A549 (cell line): ENCODE measurements around the gene PKLR. TPM values are rescaled to one million over a fixed set of nuclear protein-coding genes. Genes with fewer than 3 reads are reported as not detected.

Experiments
- ATAC-seq, 2 experiments: fragments of 200-7000 bp in 1 of 2; fragments of >200 bp in 1 of 2; cut with Nextera tagmentation in 1 of 2; cut with Tn5 transposase in 1 of 2; 3 replicates each; pipeline versions ENCODE4 v1.8.0 to v1.9.1; 2018 to 2020; ENCODE audit warnings: mild to moderate bottlenecking in 1 of 2, moderate library complexity in 1 of 2
- CTCF ChIA-PET: fragments of 300-600 bp; sonication (Branson Sonifier 250); formaldehyde crosslinking; extraction: SDS; loops from one replicate; lab custom pipeline; 2021; ENCODE audit warnings: antibody characterized with exemption, inconsistent platforms; lab: Yijun Ruan, JAX
- POLR2A ChIA-PET: fragments of 350-600 bp; formaldehyde crosslinking; extraction: SDS; loops from one replicate; lab custom pipeline; 2021; ENCODE audit warnings: antibody characterized with exemption, inconsistent platforms; lab: Yijun Ruan, JAX
- DNase-seq, 2 experiments: peaks; one replicate each; pipeline versions ENCODE4 v3.0.0 to v3.0.0-alpha.2; 2011 to 2016; ENCODE audit warnings: low read depth in 1 of 2, low spot score in 1 of 2
- FAIRE-seq: peaks from 2 replicates; lab custom pipeline; 2011; peaks lifted over from hg19 to GRCh38; lab: Jason Lieb, UNC
- H3K27ac ChIP-seq, 2 experiments: fragments of >200 bp; sonication (Bioruptor Twin); formaldehyde crosslinking; 3 replicates each; pipeline ENCODE4 v1.5.1; 2016 to 2017
- H3K4me1 ChIP-seq: fragments of >200 bp; sonication (Bioruptor Twin); formaldehyde crosslinking; 3 replicates; pipeline ENCODE4 v1.6.1; 2016
- H3K4me2 ChIP-seq: fragments of >200 bp; sonication (Bioruptor Twin); formaldehyde crosslinking; 3 replicates; pipeline ENCODE4 v1.6.1; 2016
- H3K4me3 ChIP-seq: fragments of >200 bp; sonication (Bioruptor Twin); formaldehyde crosslinking; 3 replicates; pipeline ENCODE4 v1.5.1; 2016
- H3K9me3 ChIP-seq: fragments of >200 bp; sonication (Bioruptor Twin); formaldehyde crosslinking; 3 replicates; pipeline ENCODE4 v1.6.1; 2016
- CBX8 ChIP-seq: fragments of 200-600 bp; sonication (generic); IDR thresholded peaks from 2 replicates; pipeline ENCODE4 v1.6.1; 2016
- EHF ChIP-seq: fragments of 250-450 bp; sonication (Bioruptor Pico); IDR thresholded peaks from 2 replicates; pipeline ENCODE4 v1.5.0; 2020; ENCODE audit warnings: mild to moderate bottlenecking
- EP300 ChIP-seq, 2 experiments: fragments of >200 bp; sonication (Bioruptor Twin); formaldehyde crosslinking; IDR thresholded peaks; 2 replicates in 1 of 2; 3 replicates in 1 of 2; pipeline ENCODE4 v1.6.1; 2016 to 2017
- FOSB ChIP-seq: fragments of 250-450 bp; sonication (Bioruptor Pico); IDR thresholded peaks from 2 replicates; pipeline ENCODE4 v1.5.0; 2020; ENCODE audit warnings: mild to moderate bottlenecking, moderate library complexity
- FOSL2 ChIP-seq, 2 experiments: fragments of 450-650 bp in 1 of 2; fragments of >200 bp in 1 of 2; sonication (Bioruptor Twin) in 1 of 2; formaldehyde crosslinking; IDR thresholded peaks; 2 replicates each; pipeline versions ENCODE4 v1.5.0 to v1.6.1; 2016 to 2020; ENCODE audit warnings: mild to moderate bottlenecking in 1 of 2, moderate library complexity in 1 of 2
- HDAC2 ChIP-seq: fragments of 200-600 bp; sonication (generic); IDR thresholded peaks from 2 replicates; pipeline ENCODE4 v1.6.1; 2016
- HEYL ChIP-seq: fragments of 250-450 bp; sonication (Bioruptor Pico); IDR thresholded peaks from 2 replicates; pipeline ENCODE4 v1.8.0; 2021; ENCODE audit warnings: mild to moderate bottlenecking, moderate library complexity
- HMGXB4 ChIP-seq: fragments of 250-450 bp; sonication (Bioruptor Pico); IDR thresholded peaks from 2 replicates; pipeline ENCODE4 v1.5.0; 2021; ENCODE audit warnings: mild to moderate bottlenecking, moderate library complexity, borderline replicate concordance
- HOXA7 ChIP-seq: fragments of 250-450 bp; sonication (Bioruptor Pico); IDR thresholded peaks from 2 replicates; pipeline ENCODE4 v1.5.0; 2020; ENCODE audit warnings: mild to moderate bottlenecking, moderate library complexity
- HOXB13 ChIP-seq: fragments of 250-450 bp; sonication (Bioruptor Pico); IDR thresholded peaks from 2 replicates; pipeline ENCODE4 v1.5.0; 2020; ENCODE audit warnings: low read depth, mild to moderate bottlenecking, moderate library complexity
- KDM5A ChIP-seq: fragments of 200-600 bp; sonication (generic); IDR thresholded peaks from 2 replicates; pipeline ENCODE4 v1.6.1; 2016; ENCODE audit warnings: antibody characterized with exemption, mild to moderate bottlenecking
- MAX ChIP-seq: IDR thresholded peaks from 2 replicates; pipeline ENCODE4 v1.6.1; 2012
- NPAS2 ChIP-seq: fragments of 250-450 bp; sonication (Bioruptor Pico); IDR thresholded peaks from 2 replicates; pipeline ENCODE4 v1.8.0; 2022; ENCODE audit warnings: mild to moderate bottlenecking, moderate library complexity, borderline replicate concordance
- NR3C1 ChIP-seq: fragments of >200 bp; sonication (Bioruptor Twin); formaldehyde crosslinking; IDR thresholded peaks from 3 replicates; pipeline ENCODE4 v1.6.1; 2017
- PHF8 ChIP-seq: fragments of 200-600 bp; sonication (generic); IDR thresholded peaks from 2 replicates; pipeline ENCODE4 v1.6.1; 2016; ENCODE audit warnings: low read depth, mild to moderate bottlenecking, antibody characterized with exemption, moderate library complexity, borderline replicate concordance
- RAD21 ChIP-seq, 2 experiments: fragments of >200 bp in 1 of 2; sonication (Bioruptor Twin) in 1 of 2; formaldehyde crosslinking in 1 of 2; IDR thresholded peaks in 1 of 2; conservative IDR thresholded peaks in 1 of 2; 2 replicates in 1 of 2; 3 replicates in 1 of 2; pipeline ENCODE4 v1.6.1; 2012 to 2018; ENCODE audit warnings: inconsistent platforms in 1 of 2
- RARB ChIP-seq: fragments of 250-450 bp; sonication (Bioruptor Pico); IDR thresholded peaks from 2 replicates; pipeline ENCODE4 v1.8.0; 2021; ENCODE audit warnings: mild to moderate bottlenecking, moderate library complexity
- SMC3 ChIP-seq: fragments of >200 bp; sonication (Bioruptor Twin); formaldehyde crosslinking; IDR thresholded peaks from 3 replicates; pipeline ENCODE4 v1.6.1; 2018; ENCODE audit warnings: inconsistent platforms
- ZFP36 ChIP-seq: fragments of 450-650 bp; IDR thresholded peaks from 2 replicates; pipeline ENCODE4 v1.6.1; 2014; ENCODE audit warnings: borderline replicate concordance; ENCODE audit not compliant: partially characterized antibody
- ZNF302 ChIP-seq: fragments of 250-450 bp; sonication (Bioruptor Pico); IDR thresholded peaks from 2 replicates; pipeline ENCODE4 v1.9.0; 2021; ENCODE audit warnings: inconsistent platforms, mild to moderate bottlenecking, moderate library complexity
- WGBS: methylation state at CpG from one replicate; pipeline ENCODE4 v1.1.6; 2017; ENCODE audit errors: missing lambda C conversion rate; 5-methylcytosine and 5-hydroxymethylcytosine counted together
- polyA plus RNA-seq, 4 experiments: library from polyadenylated mRNA; depleted of rRNA in 3 of 4; stranded (reverse); fragments of >200 nt; fragmentation: RNase III in 1 of 4; extraction: RNeasy Plus Mini Kit Qiagen cat#74134 plus additional on column Dnase treatment in 1 of 4; gene quantifications; 2 replicates in 3 of 4; 3 replicates in 1 of 4; pipeline ENCODE4 v1.2.3, GENCODE V29; 2011 to 2017
- TF ChIP-seq, protein P1 (sequence below): IDR thresholded peaks from 2 replicates; pipeline ENCODE4 v1.6.1; 2012; ENCODE audit warnings: low read depth, borderline replicate concordance
- TF ChIP-seq, protein P2 (sequence below): IDR thresholded peaks from 2 replicates; pipeline ENCODE4 v1.6.1; 2012
- TF ChIP-seq, protein P3 (sequence below): fragments of >200 bp; sonication (Bioruptor Twin); formaldehyde crosslinking; IDR thresholded peaks from 3 replicates; pipeline ENCODE4 v1.6.1; 2016

PKLR gene
- polyA plus RNA-seq, 2 of the 4 experiments (the other 2 are of a cell fraction) = 0.03 TPM; not detected in 1

DNA sequence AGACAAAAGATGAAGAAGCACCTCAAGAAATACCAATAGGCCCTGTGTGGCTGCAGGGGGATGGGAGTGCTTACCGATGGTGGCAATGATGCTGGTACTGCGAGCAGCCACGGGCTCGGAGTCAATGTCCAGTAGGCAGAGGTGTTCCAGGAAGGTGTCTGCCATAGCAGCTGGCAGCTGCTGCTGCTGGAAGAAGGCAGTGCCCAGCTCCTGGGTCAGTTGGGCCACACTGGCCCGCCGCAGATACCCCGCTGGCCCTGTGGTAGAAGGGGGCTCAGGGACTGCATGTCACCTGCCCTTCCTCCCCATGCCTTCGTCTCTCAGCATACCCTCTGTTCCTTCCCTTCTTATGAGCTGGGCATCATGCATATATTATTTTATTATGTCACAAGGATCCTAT is 1.2 kb downstream of the PKLR start:
- FAIRE-seq = no peak
- POLR2A ChIA-PET = no interaction called here

GRCh38 chr1:155297384-155297783 is 3.9 kb downstream of the PKLR start:
- CTCF ChIA-PET = interaction anchor here (0.6 to 1.4 kb wide), 3 partner anchors 9 to 52 kb away, joined by 3 read pairs; no protein-coding TSS in a partner anchor
- no peak for FAIRE-seq
- DNase-seq = no peak
- Histone ChIP-seq H3K27ac (no peak overlapping the region), H3K4me1 (no peaks in the 10 kb centered on the region), H3K4me3 (no peak overlapping the region), H3K9me3 (no peaks in the 10 kb centered on the region), H3K4me2 (no peak overlapping the region)
- no peak for ATAC-seq
- no peak for TF ChIP-seq ZNF302 (CRISPR knock-in tag)
- no peak for TF ChIP-seq NPAS2 (CRISPR knock-in tag)
- no peak for TF ChIP-seq RAD21 (conservative IDR thresholded peaks at IDR 0.05 in 1 of 2, IDR thresholded peaks at IDR 0.05 in 1 of 2)
- no peak for TF ChIP-seq EP300 (IDR thresholded peaks at IDR 0.05)
- TF ChIP-seq EHF = no peak
- TF ChIP-seq HOXA7 (CRISPR knock-in tag) = no peak
- TF ChIP-seq ZFP36 = no peak
- TF ChIP-seq, protein P1, sequence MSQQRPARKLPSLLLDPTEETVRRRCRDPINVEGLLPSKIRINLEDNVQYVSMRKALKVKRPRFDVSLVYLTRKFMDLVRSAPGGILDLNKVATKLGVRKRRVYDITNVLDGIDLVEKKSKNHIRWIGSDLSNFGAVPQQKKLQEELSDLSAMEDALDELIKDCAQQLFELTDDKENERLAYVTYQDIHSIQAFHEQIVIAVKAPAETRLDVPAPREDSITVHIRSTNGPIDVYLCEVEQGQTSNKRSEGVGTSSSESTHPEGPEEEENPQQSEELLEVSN = no peak
- no peak for TF ChIP-seq MAX
- TF ChIP-seq NR3C1 = no peak
- no peak for TF ChIP-seq SMC3
- no peak for TF ChIP-seq KDM5A
- no peak for TF ChIP-seq HEYL (CRISPR knock-in tag)
- TF ChIP-seq HOXB13 (CRISPR knock-in tag) = no peak
- no peak for TF ChIP-seq HDAC2
- no peak for TF ChIP-seq FOSL2 (IDR thresholded peaks at IDR 0.05)
- TF ChIP-seq FOSL2 (CRISPR knock-in tag; IDR thresholded peaks at IDR 0.05) = no peak
- no peak for TF ChIP-seq RARB (CRISPR knock-in tag)
- TF ChIP-seq HMGXB4 (CRISPR knock-in tag) = no peak
- no peak for TF ChIP-seq CBX8
- TF ChIP-seq, protein P2, sequence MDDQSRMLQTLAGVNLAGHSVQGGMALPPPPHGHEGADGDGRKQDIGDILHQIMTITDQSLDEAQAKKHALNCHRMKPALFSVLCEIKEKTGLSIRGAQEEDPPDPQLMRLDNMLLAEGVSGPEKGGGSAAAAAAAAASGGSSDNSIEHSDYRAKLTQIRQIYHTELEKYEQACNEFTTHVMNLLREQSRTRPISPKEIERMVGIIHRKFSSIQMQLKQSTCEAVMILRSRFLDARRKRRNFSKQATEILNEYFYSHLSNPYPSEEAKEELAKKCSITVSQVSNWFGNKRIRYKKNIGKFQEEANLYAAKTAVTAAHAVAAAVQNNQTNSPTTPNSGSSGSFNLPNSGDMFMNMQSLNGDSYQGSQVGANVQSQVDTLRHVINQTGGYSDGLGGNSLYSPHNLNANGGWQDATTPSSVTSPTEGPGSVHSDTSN = no peak
- 85% methylated on average over 7 of the region's 7 CpGs for WGBS
- POLR2A ChIA-PET = no interaction called here

More for the DNA sequence above, 1.2 kb downstream of the PKLR start:
- Histone ChIP-seq H3K27ac (no peak overlapping the region), H3K9me3 (no peaks in the 10 kb centered on the region), H3K4me3 (no peak overlapping the region)
- TF ChIP-seq HEYL (CRISPR knock-in tag) (no peak), RAD21 (conservative IDR thresholded peaks at IDR 0.05 in 1 of 2, IDR thresholded peaks at IDR 0.05 in 1 of 2) (no peak), PHF8 (no peak), FOSB (CRISPR knock-in tag) (no peak), FOSL2 (IDR thresholded peaks at IDR 0.05) (no peak), FOSL2 (CRISPR knock-in tag; IDR thresholded peaks at IDR 0.05) (no peak)
- TF ChIP-seq, protein P3, sequence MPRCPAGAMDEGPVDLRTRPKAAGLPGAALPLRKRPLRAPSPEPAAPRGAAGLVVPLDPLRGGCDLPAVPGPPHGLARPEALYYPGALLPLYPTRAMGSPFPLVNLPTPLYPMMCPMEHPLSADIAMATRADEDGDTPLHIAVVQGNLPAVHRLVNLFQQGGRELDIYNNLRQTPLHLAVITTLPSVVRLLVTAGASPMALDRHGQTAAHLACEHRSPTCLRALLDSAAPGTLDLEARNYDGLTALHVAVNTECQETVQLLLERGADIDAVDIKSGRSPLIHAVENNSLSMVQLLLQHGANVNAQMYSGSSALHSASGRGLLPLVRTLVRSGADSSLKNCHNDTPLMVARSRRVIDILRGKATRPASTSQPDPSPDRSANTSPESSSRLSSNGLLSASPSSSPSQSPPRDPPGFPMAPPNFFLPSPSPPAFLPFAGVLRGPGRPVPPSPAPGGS = no peak
- TF ChIP-seq, all 56 proteins: peak for 0
- 0 out of 3 replicates have a peak, but pooled peaks cover 4% of the 10 kb centered on the region for H3K4me1 ChIP-seq
- CTCF ChIA-PET = interaction anchor here (0.9 to 3.5 kb wide), 7 partner anchors 16 to 49 kb away, joined by 3 to 14 read pairs (median 7); no protein-coding TSS in a partner anchor
- DNase-seq (no peak), ATAC-seq (no peak)
- WGBS = 88% methylated on average over 8 of the region's 8 CpGs
- H3K4me2 ChIP-seq = no peak overlapping the region
